WTC11 (cell line): ENCODE measurements around the gene KCNT1. TPM values are rescaled to one million over a fixed set of nuclear protein-coding genes. Genes with fewer than 3 reads are reported as not detected.

ENCODE experiments used
- ATAC-seq: fragments of 200-7000 bp; cut with Tn5 transposase; 2 replicates; pipeline ENCODE4 v1.10.0; 2021; ENCODE audit warnings: mild to moderate bottlenecking, moderate library complexity
- CTCF ChIA-PET: fragments of 300-600 bp; sonication (Branson Sonifier 250); formaldehyde crosslinking; loops from one replicate; lab custom pipeline; 2021; ENCODE audit warnings: antibody characterized with exemption; lab: Charles Lee
- POLR2A ChIA-PET: fragments of 350-600 bp; sonication (Branson Sonifier 250); formaldehyde crosslinking; loops from one replicate; lab custom pipeline; 2021; ENCODE audit warnings: antibody characterized with exemption; lab: Charles Lee
- DNase-seq: peaks from one replicate; pipeline ENCODE4 v3.0.0; 2021; ENCODE audit warnings: low spot score
- H3K27ac Mint-ChIP-seq: 2 replicates; pipeline ENCODE4 v1.8.0; 2021; ENCODE audit warnings: mixed read lengths
- H3K27me3 Mint-ChIP-seq: 2 replicates; pipeline ENCODE4 v1.8.0; 2021; ENCODE audit warnings: low read depth, mild to moderate bottlenecking, moderate library complexity, mixed read lengths
- H3K36me3 Mint-ChIP-seq: 2 replicates; pipeline ENCODE4 v1.8.0; 2021; ENCODE audit warnings: mixed read lengths
- H3K4me1 Mint-ChIP-seq: 2 replicates; pipeline ENCODE4 v1.8.0; 2022; ENCODE audit warnings: mixed read lengths
- H3K4me3 Mint-ChIP-seq: 2 replicates; pipeline ENCODE4 v1.8.0; 2021; ENCODE audit warnings: mild to moderate bottlenecking, moderate library complexity, mixed read lengths
- H3K9me3 Mint-ChIP-seq: 2 replicates; pipeline ENCODE4 v1.8.0; 2021; ENCODE audit warnings: mixed read lengths
- E2F4 ChIP-seq: sonication (generic); formaldehyde crosslinking; IDR thresholded peaks from 2 replicates; pipeline ENCODE4 v1.8.1; 2022; ENCODE audit warnings: low read depth, mild to moderate bottlenecking, moderate library complexity, missing genetic modification reagents, borderline replicate concordance
- ERG ChIP-seq: fragments of 250-450 bp; sonication (Bioruptor Pico); IDR thresholded peaks from 2 replicates; pipeline ENCODE4 v1.8.0; 2021; ENCODE audit warnings: mild to moderate bottlenecking
- FOXK1 ChIP-seq: sonication (generic); formaldehyde crosslinking; IDR thresholded peaks from 2 replicates; pipeline ENCODE4 v1.8.0; 2022; ENCODE audit warnings: mild to moderate bottlenecking, moderate library complexity, missing genetic modification reagents
- GABPB1 ChIP-seq: sonication (generic); formaldehyde crosslinking; IDR thresholded peaks from 2 replicates; pipeline ENCODE4 v1.8.1; 2023; ENCODE audit warnings: mild to moderate bottlenecking, missing genetic modification reagents
- IRF1 ChIP-seq: sonication (generic); formaldehyde crosslinking; IDR thresholded peaks from 2 replicates; pipeline ENCODE4 v1.8.0; 2023; ENCODE audit warnings: missing genetic modification reagents
- JAZF1 ChIP-seq: fragments of 250-450 bp; sonication (Bioruptor Pico); IDR thresholded peaks from 2 replicates; pipeline ENCODE4 v1.9.0; 2021; ENCODE audit warnings: moderate library complexity, mild to moderate bottlenecking, inconsistent platforms
- JUN ChIP-seq: sonication (generic); formaldehyde crosslinking; IDR thresholded peaks from 2 replicates; pipeline ENCODE4 v1.8.0; 2023; ENCODE audit warnings: mild to moderate bottlenecking, missing genetic modification reagents
- KAT7 ChIP-seq: sonication (generic); formaldehyde crosslinking; IDR thresholded peaks from 2 replicates; pipeline ENCODE4 v1.8.1; 2023; ENCODE audit warnings: missing genetic modification reagents, mild to moderate bottlenecking, borderline replicate concordance
- MLX ChIP-seq: sonication (generic); formaldehyde crosslinking; IDR thresholded peaks from 2 replicates; pipeline ENCODE4 v1.8.1; 2023; ENCODE audit warnings: mild to moderate bottlenecking, missing genetic modification reagents, moderate library complexity
- MYBL2 ChIP-seq: sonication (generic); formaldehyde crosslinking; IDR thresholded peaks from 2 replicates; pipeline ENCODE4 v1.8.1; 2023; ENCODE audit warnings: mild to moderate bottlenecking, moderate library complexity, missing genetic modification reagents
- RELA ChIP-seq: sonication (generic); formaldehyde crosslinking; IDR thresholded peaks from 2 replicates; pipeline ENCODE4 v1.8.1; 2022; ENCODE audit warnings: missing genetic modification reagents, mild to moderate bottlenecking, borderline replicate concordance
- SMAD4 ChIP-seq: sonication (generic); formaldehyde crosslinking; IDR thresholded peaks from 2 replicates; pipeline ENCODE4 v1.8.0; 2022; ENCODE audit warnings: mild to moderate bottlenecking, missing genetic modification reagents
- ZNF232 ChIP-seq: sonication (generic); formaldehyde crosslinking; IDR thresholded peaks from 2 replicates; pipeline ENCODE4 v1.8.0; 2022; ENCODE audit warnings: mild to moderate bottlenecking, missing genetic modification reagents
- ZNF396 ChIP-seq: fragments of 250-450 bp; sonication (Bioruptor Pico); IDR thresholded peaks from 2 replicates; pipeline ENCODE4 v1.8.0; 2021; ENCODE audit warnings: mild to moderate bottlenecking, moderate library complexity, borderline replicate concordance
- total RNA-seq: library from RNA; stranded (reverse); gene quantifications from 3 replicates; pipeline ENCODE4 v1.2.3, GENCODE V29; 2021
- TF ChIP-seq, protein P1 (sequence below): fragments of 200-600 bp; IDR thresholded peaks from 2 replicates; pipeline ENCODE4 v1.8.0; 2022; ENCODE audit warnings: antibody characterized with exemption
- TF ChIP-seq, protein P2 (sequence below): fragments of 250-450 bp; sonication (Bioruptor Pico); conservative IDR thresholded peaks from 2 replicates; pipeline ENCODE4 v1.9.0; 2021; ENCODE audit warnings: mild to moderate bottlenecking

KCNT1 gene
- total RNA-seq, 1 experiment from 2014 or later = 0.13 TPM

GRCh38 chr9:135681161-135681560, 20.8 kb upstream of the KCNT1 start:
- no peak for DNase-seq
- ChIA-PET CTCF (no interaction called here), POLR2A (no interaction called here)
- H3K36me3 Mint-ChIP-seq = no peaks in the 10 kb centered on the region
- peaks cover 24% of the 10 kb centered on the region for H3K4me1 Mint-ChIP-seq
- no peaks in the 10 kb centered on the region; the same call in 1 of the 2 replicates for H3K27me3 Mint-ChIP-seq
- H3K9me3 Mint-ChIP-seq = peaks cover 3% of the 10 kb centered on the region; the same call in 1 of the 2 replicates
- ATAC-seq = no peak
- H3K4me3 Mint-ChIP-seq = no peak overlapping the region
- H3K27ac Mint-ChIP-seq = no peak overlapping the region
- TF ChIP-seq JUN = no peak
- no peak for TF ChIP-seq JAZF1 (CRISPR knock-in tag)

- Mint-ChIP-seq H3K4me1 (peaks cover 24% of the 10 kb centered on the region), H3K27ac (0 out of 2 replicates have a peak overlapping the region, but pooled peaks have one; percentile 27), H3K27me3 (no peaks in the 10 kb centered on the region; the same call in 1 of the 2 replicates), H3K9me3 (peaks cover 3% of the 10 kb centered on the region; the same call in 1 of the 2 replicates), H3K4me3 (no peak overlapping the region), H3K36me3 (no peaks in the 10 kb centered on the region)
- no peak for DNase-seq
- TF ChIP-seq ERG (CRISPR knock-in tag) = no peak
- ChIA-PET POLR2A (no interaction called here), CTCF (no interaction called here)
- ATAC-seq = no peak
Observed at GRCh38 chr9:135683401-135684034, 18.5 kb upstream of the KCNT1 start.

- no peak for TF ChIP-seq MYBL2 (CRISPR knock-in tag)
- TF ChIP-seq MLX = no peak
- TF ChIP-seq ZNF396 = no peak
- TF ChIP-seq E2F4 (CRISPR knock-in tag) = no peak
- TF ChIP-seq, protein P1, sequence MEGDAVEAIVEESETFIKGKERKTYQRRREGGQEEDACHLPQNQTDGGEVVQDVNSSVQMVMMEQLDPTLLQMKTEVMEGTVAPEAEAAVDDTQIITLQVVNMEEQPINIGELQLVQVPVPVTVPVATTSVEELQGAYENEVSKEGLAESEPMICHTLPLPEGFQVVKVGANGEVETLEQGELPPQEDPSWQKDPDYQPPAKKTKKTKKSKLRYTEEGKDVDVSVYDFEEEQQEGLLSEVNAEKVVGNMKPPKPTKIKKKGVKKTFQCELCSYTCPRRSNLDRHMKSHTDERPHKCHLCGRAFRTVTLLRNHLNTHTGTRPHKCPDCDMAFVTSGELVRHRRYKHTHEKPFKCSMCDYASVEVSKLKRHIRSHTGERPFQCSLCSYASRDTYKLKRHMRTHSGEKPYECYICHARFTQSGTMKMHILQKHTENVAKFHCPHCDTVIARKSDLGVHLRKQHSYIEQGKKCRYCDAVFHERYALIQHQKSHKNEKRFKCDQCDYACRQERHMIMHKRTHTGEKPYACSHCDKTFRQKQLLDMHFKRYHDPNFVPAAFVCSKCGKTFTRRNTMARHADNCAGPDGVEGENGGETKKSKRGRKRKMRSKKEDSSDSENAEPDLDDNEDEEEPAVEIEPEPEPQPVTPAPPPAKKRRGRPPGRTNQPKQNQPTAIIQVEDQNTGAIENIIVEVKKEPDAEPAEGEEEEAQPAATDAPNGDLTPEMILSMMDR = no peak
- no peak for TF ChIP-seq GABPB1 (CRISPR knock-in tag)
- TF ChIP-seq, all 79 proteins: peak for 0
- Mint-ChIP-seq H3K27ac (no peak overlapping the region), H3K36me3 (no peaks in the 10 kb centered on the region), H3K27me3 (no peaks in the 10 kb centered on the region; the same call in 1 of the 2 replicates), H3K4me1 (peaks cover 16% of the 10 kb centered on the region), H3K9me3 (peaks cover 3% of the 10 kb centered on the region; the same call in 1 of the 2 replicates), H3K4me3 (no peak overlapping the region)
- POLR2A ChIA-PET = no interaction called here
- DNase-seq (no peak), ATAC-seq (no peak)
- CTCF ChIA-PET = no interaction called here
Observed at GRCh38 chr9:135684691-135685090, 17.3 kb upstream of the KCNT1 start.

GRCh38 chr9:135687216-135687615, 14.8 kb upstream of the KCNT1 start:
- POLR2A ChIA-PET = no interaction called here
- CTCF ChIA-PET = interaction anchor here (1.1 kb wide), 1 partner anchor 14 kb away, joined by 3 read pairs; no protein-coding TSS in a partner anchor
- no peaks in the 10 kb centered on the region for H3K27me3 Mint-ChIP-seq
- H3K4me1 Mint-ChIP-seq = 0 out of 2 replicates have a peak, but pooled peaks cover under 1% of the 10 kb centered on the region
- no peaks in the 10 kb centered on the region for H3K36me3 Mint-ChIP-seq
- H3K4me3 Mint-ChIP-seq = no peak overlapping the region
- DNase-seq = no peak
- no peak for ATAC-seq
- no peak overlapping the region for H3K27ac Mint-ChIP-seq
- no peaks in the 10 kb centered on the region for H3K9me3 Mint-ChIP-seq
- TF ChIP-seq SMAD4 (CRISPR knock-in tag) (no peak), FOXK1 (CRISPR knock-in tag) (no peak), JUN (no peak), KAT7 (CRISPR knock-in tag) (no peak), IRF1 (no peak), ZNF232 (CRISPR knock-in tag) (no peak), RELA (CRISPR knock-in tag) (no peak)
- TF ChIP-seq, protein P1 = no peak
- TF ChIP-seq, protein P2, sequence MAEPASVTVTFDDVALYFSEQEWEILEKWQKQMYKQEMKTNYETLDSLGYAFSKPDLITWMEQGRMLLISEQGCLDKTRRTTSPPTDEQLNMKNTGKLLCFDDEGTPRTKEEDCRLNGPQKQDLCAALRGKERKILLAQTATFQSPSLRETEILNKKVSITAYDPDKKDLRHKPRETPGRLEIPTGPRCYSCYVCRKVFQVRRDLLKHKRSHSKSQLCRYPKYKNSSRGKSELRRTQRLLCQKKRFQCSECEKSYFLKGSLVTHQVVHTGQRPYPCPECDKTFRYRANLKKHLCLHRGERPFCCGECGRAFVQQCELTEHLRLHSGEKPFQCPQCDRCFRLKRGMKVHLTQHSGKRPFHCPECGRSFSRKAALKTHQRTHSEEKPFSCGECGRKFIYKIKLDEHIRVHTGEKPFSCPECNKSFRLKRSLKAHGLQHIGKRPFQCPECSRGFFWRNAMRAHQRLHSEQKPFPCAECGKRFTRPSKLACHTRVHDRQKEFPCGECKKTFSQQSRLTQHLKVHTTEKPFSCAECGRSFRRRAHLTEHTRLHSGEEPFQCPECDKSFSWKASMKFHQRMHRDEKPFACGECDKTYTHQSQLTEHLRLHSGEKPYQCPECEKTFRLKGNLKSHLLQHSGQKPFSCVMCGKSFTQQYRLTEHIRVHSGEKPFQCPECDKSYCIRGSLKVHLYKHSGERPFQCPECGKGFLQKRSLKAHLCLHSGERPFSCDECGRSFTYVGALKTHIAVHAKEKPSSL (CRISPR knock-in tag) = no peak
